ENCODE data around the gene NAGA.

Gene NAGA

DNA sequence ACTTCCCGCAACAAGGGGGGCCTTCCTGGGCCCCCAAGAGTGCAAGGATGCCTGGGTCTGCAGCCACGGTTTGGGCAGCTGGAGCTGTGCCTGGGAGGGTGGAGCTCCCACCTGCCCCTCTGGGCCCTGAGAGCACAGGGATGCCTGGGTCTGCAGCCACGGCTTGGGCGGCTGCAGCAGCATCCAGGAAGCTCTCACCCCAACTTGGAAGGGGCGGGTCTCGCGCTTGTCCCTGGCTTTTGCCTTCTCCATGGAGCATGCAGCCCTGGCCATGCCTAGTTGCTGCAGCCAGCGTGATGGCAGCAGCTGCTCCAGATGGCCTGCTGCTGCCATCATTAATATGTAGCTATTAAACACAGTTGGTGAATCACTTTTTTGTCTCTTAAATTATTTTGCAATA, 35.4 kb downstream of the NAGA start:
- no peak for DNase-seq

DNA sequence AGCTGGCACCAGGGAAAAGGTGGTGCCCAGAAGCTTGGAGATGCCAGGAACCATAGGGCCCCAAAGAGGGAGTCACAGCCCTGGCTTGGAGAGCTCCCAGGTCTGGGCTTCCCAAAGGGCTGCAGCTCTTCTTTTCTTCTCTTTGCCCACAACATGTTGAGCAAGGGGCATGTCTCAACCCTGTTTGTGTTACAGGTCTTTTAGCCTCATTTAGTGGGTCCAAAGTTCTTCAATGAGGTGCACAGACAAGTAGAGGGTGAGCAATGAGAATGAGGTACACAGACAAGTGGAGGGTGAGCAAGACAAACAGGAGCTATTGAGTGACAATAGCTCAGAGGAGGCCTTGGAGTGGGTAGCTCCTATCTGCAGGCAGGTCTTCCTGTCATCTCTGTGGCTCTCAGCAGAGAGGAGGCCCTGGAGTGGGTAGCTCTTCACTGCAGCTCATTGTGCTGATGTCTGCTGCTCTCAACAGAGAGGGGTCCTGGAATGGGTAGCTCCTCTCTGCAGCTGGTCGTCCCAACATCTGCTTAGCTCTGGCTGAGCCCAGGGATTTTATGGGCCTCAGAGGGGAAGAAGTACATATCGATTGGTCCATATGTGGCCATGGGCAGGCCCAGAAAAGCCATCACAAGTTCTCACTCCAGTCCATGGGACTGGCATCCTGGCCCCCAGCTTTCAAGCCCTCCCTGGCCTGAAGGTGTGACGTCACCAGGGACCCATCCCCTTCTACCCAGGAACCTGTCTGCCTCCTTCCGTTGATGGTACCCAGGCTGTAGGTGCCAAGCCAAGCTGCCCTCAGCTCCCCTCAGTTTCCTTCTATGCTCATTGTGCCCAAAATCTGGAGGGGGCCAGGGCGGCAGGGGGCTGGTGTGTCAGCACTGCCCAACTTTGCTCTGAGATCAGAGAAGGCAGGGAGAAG, 37.1 kb downstream of the NAGA start:
- DNase-seq, result no peak

DNA sequence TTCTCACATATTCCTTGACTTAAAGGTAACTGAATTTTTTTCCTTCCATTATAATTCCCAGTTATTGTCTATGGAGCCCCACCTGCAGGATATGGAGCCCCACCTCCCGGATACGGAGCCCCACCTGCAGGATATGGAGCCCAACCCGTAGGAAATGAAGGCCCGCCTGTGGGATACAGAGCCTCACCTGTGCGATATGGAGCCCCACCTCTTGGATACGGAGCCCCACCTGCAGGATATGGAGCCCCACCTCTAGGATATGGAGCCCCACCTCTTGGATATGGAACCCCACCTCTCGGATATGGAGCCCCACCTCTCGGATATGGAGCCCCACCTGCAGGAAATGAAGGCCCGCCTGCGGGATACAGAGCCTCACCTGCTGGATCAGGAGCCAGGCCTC, 43.9 kb downstream of the NAGA start:
- no peak for DNase-seq

DNA sequence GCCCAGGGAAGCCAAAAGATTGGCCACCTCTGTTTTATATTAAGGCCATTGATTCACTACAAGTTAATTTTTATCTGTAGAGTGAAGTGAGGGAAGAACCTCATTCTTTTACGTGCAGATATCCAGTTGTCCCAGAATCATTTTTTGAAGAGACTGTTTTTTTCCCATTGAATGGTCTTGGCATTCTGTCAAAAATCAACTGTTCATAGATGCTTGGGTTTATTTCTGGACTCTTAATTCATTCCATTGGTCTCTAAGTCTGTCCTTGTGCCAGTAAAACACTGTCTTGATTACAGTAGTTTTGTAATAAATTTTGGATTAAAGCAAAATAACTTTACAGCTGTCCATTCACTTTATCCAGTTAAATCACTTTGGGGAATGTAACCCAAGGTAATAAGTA, 45.2 kb downstream of the NAGA start:
- DNase-seq, result no peak

DNA sequence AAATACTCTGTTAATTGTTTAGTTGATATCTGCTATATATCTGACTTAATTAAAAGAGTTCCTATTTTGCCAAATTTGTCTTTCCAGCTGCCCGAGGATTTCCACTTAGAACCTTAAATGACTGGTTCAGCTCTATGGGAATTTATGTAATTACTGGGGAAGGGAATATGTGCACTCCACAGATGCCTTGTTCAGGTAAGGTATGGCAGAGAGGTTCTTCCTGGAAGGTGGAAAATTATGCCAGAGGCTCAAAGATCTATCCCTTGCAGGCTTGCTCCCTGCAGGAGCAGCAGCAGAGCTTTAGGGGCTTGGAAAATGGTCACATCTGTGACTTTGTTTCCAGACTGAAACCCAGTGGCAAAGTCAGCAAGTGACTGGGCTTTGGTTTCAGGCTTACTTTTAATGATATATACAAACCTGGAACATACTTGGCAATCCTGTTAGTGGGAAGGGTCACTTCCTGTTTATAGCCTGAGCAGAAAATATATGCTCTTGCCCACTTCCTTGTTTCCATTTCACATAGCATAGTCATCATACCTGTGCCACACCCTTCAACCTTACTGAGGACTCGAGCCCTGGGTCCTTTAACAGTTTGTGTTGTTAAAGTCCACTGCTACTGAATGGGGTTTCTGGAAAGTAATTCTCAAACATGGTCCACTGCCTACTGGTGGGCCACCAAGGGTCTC, 48.3 kb downstream of the NAGA start:
- DNase-seq, result no peak

DNA sequence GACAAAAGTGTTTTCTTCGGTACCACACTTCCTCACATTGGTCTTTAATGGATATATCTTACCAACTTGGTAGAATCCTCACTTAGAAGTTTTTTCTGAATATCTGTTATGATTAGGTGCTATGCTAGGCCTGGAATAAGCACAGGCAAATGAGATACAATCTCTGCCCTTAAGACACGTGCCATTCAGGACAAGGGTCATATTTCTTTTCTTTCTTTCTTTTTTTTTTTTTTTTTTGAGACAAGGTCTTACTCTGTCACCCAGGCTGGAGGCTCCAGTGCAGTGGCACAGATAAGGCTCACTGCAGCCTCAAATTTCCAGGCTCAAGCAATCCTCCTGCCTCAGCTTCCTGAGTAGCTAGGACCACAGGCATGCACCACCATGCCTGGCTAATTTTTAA, 49.0 kb downstream of the NAGA start:
- DNase-seq, result no peak

DNA sequence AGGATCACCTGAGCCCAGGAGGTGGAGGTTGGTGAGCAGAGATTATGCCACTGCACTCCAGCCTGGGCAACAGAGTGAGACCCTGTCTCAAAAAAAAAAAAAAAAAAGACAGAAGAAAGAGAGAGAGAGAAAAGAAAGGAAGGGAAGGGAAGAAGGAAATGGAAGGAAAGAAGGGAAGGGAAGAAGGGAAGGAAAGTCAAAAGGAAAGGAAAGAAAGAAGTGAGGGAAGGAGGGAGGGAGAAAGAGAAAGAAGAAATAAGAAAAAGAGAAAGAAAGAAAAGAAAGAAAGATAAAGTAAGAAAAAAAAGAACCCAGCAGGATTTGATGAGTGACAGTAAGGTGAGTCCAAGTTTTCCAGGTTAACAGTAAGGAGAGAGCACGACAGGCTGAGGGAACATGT, 52.4 kb downstream of the NAGA start:
- DNase-seq, result no peak

DNA sequence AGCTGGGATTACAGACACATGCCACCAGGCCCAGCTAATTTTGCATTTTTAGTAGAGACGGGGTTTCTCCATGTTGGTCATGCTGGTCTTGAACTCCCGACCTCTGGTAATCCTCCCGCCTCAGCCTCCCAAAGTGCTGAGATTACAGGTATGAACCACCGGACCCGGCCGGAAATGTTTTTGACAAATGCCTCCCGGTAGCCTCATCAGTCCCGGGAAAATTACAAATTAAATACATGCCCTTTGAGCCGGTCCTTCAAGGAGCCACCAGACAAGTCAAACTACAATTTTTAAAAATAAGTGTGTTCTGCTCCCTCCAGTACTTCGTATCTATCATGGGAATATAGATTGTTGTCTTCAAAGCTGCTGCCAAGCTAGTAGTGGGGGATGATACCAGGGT, 54.5 kb downstream of the NAGA start:
- no peak for DNase-seq

DNA sequence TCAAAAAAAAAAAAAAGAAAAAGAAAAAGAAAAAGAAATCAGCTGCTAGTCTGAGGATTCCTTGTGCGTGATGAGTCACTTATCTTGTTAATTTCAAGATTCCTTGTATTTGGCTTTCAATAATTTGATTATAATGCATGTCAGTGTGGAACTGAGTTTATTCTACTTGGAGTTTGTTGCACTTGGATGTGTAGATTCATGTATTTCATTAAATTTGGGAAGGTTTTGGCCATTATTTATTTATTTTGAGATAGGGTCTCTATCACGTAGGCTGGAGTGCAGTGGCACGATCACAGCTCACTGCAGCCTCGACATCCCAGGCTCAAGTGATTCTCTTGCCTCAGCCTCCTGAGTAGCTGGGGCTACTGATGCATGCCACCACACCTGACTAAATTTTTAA, 57.2 kb downstream of the NAGA start:
- no peak for DNase-seq

DNA sequence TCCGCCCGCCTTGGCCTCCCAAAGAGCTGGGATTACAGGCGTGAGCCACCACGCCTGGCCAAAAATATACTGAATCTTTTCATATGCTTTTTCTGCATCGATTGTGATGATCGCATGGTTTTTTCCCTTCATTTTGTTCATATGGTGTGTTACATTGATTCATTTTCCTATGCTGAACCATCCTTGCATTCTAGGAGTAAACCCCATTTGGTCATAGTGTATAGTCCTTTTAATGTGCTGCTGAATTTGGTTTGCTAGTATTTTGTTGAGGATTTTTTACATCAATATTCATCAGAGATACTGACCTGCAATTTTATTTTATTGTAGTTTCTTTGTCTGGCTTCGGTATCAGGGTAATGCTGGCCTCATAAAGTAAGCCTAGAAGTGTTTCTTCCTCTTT, 59.8 kb downstream of the NAGA start:
- DNase-seq, result no peak

All from NCI-H510A (cell line).